MCF 10A (cell line): ENCODE measurements around the gene GALNT10. TPM values are rescaled to one million over a fixed set of nuclear protein-coding genes. Genes with fewer than 3 reads are reported as not detected.

Source experiments
- BruUV-seq: library from RNA; stranded (reverse); fragments of 400-500 nt; replicated peaks from 2 replicates; lab custom pipeline; 2021; lab: Mats Ljungman, UMichigan
- CTCF ChIA-PET: fragments of 300-600 bp; sonication (Branson Sonifier 250); formaldehyde crosslinking; extraction: SDS; loops from one replicate; lab custom pipeline; 2021; ENCODE audit warnings: antibody characterized with exemption, inconsistent platforms; lab: Yijun Ruan, JAX
- POLR2A ChIA-PET: fragments of 300-600, 350-650 bp; sonication (Branson Sonifier 250); formaldehyde crosslinking; extraction: SDS; loops from one replicate; lab custom pipeline; 2020; ENCODE audit warnings: antibody characterized with exemption, inconsistent platforms; lab: Yijun Ruan, JAX
- DNase-seq: peaks from one replicate; pipeline ENCODE4 v3.0.0-alpha.2; 2018; ENCODE audit not compliant: unreplicated experiment
- H3K27ac Mint-ChIP-seq: one replicate; pipeline ENCODE4 v1.8.0; 2022; ENCODE audit warnings: mild to moderate bottlenecking, low read depth, mixed read lengths; ENCODE audit not compliant: unreplicated experiment
- H3K27me3 Mint-ChIP-seq: one replicate; pipeline ENCODE4 v1.8.0; 2022; ENCODE audit warnings: mixed read lengths; ENCODE audit not compliant: insufficient read depth, unreplicated experiment
- H3K36me3 Mint-ChIP-seq: one replicate; pipeline ENCODE4 v1.8.0; 2022; ENCODE audit warnings: mild to moderate bottlenecking, moderate library complexity, mixed read lengths; ENCODE audit not compliant: insufficient read depth, unreplicated experiment
- H3K4me1 Mint-ChIP-seq: one replicate; pipeline ENCODE4 v1.8.0; 2022; ENCODE audit warnings: mixed read lengths; ENCODE audit not compliant: insufficient read depth, unreplicated experiment
- H3K4me3 Mint-ChIP-seq: one replicate; pipeline ENCODE4 v1.8.0; 2022; ENCODE audit warnings: mild to moderate bottlenecking, moderate library complexity, mixed read lengths; ENCODE audit not compliant: unreplicated experiment
- H3K9me3 Mint-ChIP-seq: one replicate; pipeline ENCODE4 v1.8.0; 2022; ENCODE audit warnings: mixed read lengths; ENCODE audit not compliant: unreplicated experiment
- intact Hi-C: fragments of 100-400 bp; cut with micrococcal nuclease; formaldehyde crosslinking; loops from 2 replicates; pipeline ENCODE4 v1.14.1; 2022
- total RNA-seq: library from RNA; stranded (reverse); gene quantifications from 2 replicates; pipeline ENCODE4 v1.2.3, GENCODE V29; 2022
- TF ChIP-seq, protein P1 (sequence below): fragments of 200-600 bp; IDR thresholded peaks from one replicate; pipeline ENCODE4 v1.8.0; 2022; ENCODE audit warnings: antibody characterized with exemption, mild to moderate bottlenecking; ENCODE audit not compliant: unreplicated experiment

GALNT10 gene
- total RNA-seq, 1 experiment from 2014 or later, result 57.4 TPM

- no peak overlapping the region for H3K4me3 Mint-ChIP-seq
- POLR2A ChIA-PET, result no interaction called here
- BruUV-seq, result TSS peak; percentile 8
Observed at GRCh38 chr5:154390096-154390495, 199.6 kb downstream of the GALNT10 start.

DNA sequence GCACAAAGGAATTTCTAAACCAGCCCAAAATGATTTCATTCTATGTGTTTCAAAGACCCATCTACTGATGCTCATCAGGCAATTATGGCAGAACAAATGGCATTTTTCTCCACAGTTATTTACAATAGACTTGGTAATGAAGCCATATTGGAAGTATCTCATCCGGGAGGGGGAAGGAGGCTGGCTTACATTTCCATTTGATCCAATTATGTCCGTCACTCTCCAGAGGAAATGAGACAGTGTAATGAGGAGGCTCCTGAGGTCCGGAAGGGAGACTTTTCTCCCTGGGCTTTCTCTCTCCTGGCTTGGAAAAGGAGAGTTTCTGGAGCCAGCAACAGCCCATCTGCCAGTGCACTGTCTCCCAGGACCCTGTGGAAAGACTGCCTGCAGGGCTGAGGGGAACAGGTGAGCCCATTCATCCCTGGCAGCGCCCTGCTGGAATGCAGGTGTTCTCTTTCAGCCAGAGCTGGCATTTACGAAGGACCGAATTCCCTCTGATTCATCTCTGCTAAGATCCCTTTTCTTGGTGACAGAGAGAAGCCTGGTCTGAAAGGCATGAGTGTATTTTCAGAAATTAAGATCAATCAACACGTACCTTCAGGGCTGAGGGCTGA, 200.3 kb downstream of the GALNT10 start:
- Mint-ChIP-seq H3K27me3 (no peaks in the 10 kb centered on the region), H3K27ac (no peak overlapping the region), H3K4me1 (peaks cover 28% of the 10 kb centered on the region), H3K9me3 (no peaks in the 10 kb centered on the region), H3K4me3 (no peak overlapping the region), H3K36me3 (peaks cover 27% of the 10 kb centered on the region)
- intact Hi-C loops, result no loop called here
- no peak for DNase-seq
- TF ChIP-seq, protein P1, sequence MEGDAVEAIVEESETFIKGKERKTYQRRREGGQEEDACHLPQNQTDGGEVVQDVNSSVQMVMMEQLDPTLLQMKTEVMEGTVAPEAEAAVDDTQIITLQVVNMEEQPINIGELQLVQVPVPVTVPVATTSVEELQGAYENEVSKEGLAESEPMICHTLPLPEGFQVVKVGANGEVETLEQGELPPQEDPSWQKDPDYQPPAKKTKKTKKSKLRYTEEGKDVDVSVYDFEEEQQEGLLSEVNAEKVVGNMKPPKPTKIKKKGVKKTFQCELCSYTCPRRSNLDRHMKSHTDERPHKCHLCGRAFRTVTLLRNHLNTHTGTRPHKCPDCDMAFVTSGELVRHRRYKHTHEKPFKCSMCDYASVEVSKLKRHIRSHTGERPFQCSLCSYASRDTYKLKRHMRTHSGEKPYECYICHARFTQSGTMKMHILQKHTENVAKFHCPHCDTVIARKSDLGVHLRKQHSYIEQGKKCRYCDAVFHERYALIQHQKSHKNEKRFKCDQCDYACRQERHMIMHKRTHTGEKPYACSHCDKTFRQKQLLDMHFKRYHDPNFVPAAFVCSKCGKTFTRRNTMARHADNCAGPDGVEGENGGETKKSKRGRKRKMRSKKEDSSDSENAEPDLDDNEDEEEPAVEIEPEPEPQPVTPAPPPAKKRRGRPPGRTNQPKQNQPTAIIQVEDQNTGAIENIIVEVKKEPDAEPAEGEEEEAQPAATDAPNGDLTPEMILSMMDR, result no peak
- BruUV-seq, result no TSS peak
- ChIA-PET CTCF (interaction anchor here (0.6 to 1.4 kb wide), 3 partner anchors 22 to 401 kb away, joined by 3 read pairs; no protein-coding TSS in a partner anchor), POLR2A (interaction anchor here (1.0 kb wide), 1 partner anchor 352 kb away, joined by 3 read pairs; the partner anchor contains the start of genes FAM114A2 and MFAP3)

More at GRCh38 chr5:154390096-154390495, 199.6 kb downstream of the GALNT10 start:
- H3K4me1 Mint-ChIP-seq, result peaks cover 21% of the 10 kb centered on the region
- H3K9me3 Mint-ChIP-seq, result no peaks in the 10 kb centered on the region
- TF ChIP-seq, protein P1, result no peak
- intact Hi-C loops, result no loop called here
- no peak overlapping the region for H3K27ac Mint-ChIP-seq
- H3K36me3 Mint-ChIP-seq, result peaks cover 23% of the 10 kb centered on the region
- no peak for DNase-seq
- CTCF ChIA-PET, result interaction anchor here (1.3 kb wide), 1 partner anchor 210 kb away, joined by 3 read pairs; no protein-coding TSS in a partner anchor
- H3K27me3 Mint-ChIP-seq, result no peaks in the 10 kb centered on the region

DNA sequence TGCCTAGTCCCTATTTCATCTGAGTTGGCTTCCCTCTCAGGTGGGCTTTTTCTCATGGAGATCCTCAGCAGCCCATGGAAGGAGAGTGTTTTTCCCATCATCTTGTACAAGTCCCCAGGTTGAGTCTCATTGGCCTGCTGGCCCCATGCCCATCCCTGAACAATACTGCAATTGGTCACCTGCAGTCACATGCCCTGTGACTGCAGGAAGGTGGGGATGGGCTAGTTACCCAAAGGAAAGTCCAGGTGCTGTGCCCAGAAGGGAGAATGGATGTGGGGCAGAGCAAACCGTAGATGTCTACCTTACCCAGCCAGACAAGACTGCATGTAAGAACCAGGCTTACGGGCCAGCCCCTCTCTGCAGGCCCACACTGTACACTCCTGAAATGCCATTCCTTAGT, 201.3 kb downstream of the GALNT10 start:
- ChIA-PET CTCF (interaction anchor here (0.6 to 1.4 kb wide), 2 partner anchors 23 to 402 kb away, joined by 3 read pairs; no protein-coding TSS in a partner anchor), POLR2A (interaction anchor here (1.0 kb wide), 1 partner anchor 353 kb away, joined by 3 read pairs; the partner anchor contains the start of genes FAM114A2 and MFAP3)
- BruUV-seq, result no TSS peak
- intact Hi-C loops, result no loop called here
- Mint-ChIP-seq H3K27me3 (no peaks in the 10 kb centered on the region), H3K4me3 (no peak overlapping the region), H3K4me1 (peaks cover 34% of the 10 kb centered on the region), H3K27ac (no peak overlapping the region), H3K9me3 (no peaks in the 10 kb centered on the region), H3K36me3 (peaks cover 32% of the 10 kb centered on the region)
- DNase-seq, result no peak
- TF ChIP-seq, protein P1, result no peak

DNA sequence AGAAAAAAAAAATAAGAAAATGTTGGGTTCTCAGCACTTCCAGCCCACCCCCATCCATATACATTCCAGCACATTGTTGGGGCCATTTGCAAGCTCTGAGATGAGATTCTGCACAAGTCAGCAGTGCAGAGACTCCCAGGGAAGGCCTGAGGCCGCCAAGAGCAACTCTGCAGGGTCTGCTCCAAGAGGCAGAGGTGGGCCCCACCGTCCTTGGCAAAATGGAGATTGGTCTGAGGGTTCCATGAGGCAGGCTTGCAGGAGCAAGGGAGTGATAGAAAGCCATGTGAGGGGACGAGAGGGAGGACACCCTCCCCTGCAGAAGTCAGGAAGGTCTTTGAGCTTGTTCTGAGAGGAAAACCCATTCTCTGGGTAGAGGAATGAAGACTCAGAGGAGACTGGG, 203.3 kb downstream of the GALNT10 start:
- TF ChIP-seq, protein P1, result no peak
- H3K27me3 Mint-ChIP-seq, result no peaks in the 10 kb centered on the region
- peak overlapping the region; percentile 79 for H3K27ac Mint-ChIP-seq
- H3K36me3 Mint-ChIP-seq, result peaks cover 20% of the 10 kb centered on the region
- no TSS peak for BruUV-seq
- no peaks in the 10 kb centered on the region for H3K9me3 Mint-ChIP-seq
- H3K4me3 Mint-ChIP-seq, result no peak overlapping the region
- intact Hi-C loops, result loop anchor here (1.0 kb wide), 2 partner anchors 38 to 180 kb away; no protein-coding TSS in a partner anchor
- H3K4me1 Mint-ChIP-seq, result peaks cover 34% of the 10 kb centered on the region
- DNase-seq, result no peak
- ChIA-PET CTCF (interaction anchor here (0.6 to 2.5 kb wide), 20 partner anchors 10 to 1878 kb away, joined by 3 to 15 read pairs (median 3); partner anchors contain the start of gene GALNT10), POLR2A (interaction anchor here (0.7 to 3.7 kb wide), 6 partner anchors 11 to 203 kb away, joined by 3 to 22 read pairs (median 10); partner anchors contain the start of gene GALNT10)
